Omental fat pad (tissue), 4 donors: ENCODE results near the gene GORASP1. TPM values are rescaled to one million over a fixed set of nuclear protein-coding genes. Genes with fewer than 3 reads are reported as not detected.

Experiments
- ATAC-seq: fragments of 150-250 bp; one replicate; pipeline ENCODE4 v1.9.1; 2016; ENCODE audit warnings: mild to moderate bottlenecking, moderate library complexity; ENCODE audit not compliant: low FRiP score
- DNase-seq: peaks from one replicate; pipeline ENCODE4 v3.0.0-alpha.2; 2019; ENCODE audit warnings: low spot score
- total RNA-seq, 4 donors: library from RNA; depleted of rRNA; stranded (reverse); fragments of >200 nt; gene quantifications; one replicate each; pipeline ENCODE4 v1.1.0, GENCODE V29; 2016
- TF ChIP-seq, protein P1 (sequence below), 3 donors: fragments of 450-650 bp; IDR thresholded peaks; one replicate each; pipeline ENCODE4 v1.5.1; 2016 to 2017; ENCODE audit warnings: antibody characterized with exemption in 3 of 3, mild to moderate bottlenecking in 3 of 3, moderate library complexity in 2 of 3

The GORASP1 gene
- total RNA-seq, 4 donors from 2014 or later = 38.7 to 56.4 (median 51.0) TPM

DNA sequence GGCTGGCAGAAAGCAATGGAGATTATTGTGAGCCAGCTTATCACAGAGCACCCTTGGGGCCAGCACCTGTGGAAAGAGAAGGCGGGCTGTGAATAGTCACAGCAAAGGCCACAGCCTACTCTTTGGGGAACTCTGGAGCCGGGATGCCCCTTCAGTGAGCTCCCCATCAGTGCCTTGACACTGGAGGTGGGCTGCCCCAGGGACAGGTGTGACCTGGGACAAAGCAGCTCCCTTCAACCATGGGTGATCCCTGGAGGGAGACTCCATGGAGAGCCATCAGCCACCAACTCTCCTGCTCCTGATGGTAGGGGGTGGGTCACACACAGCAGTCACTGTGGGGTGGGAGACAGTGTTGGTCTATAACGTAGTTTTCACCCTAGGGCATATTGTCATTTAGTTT lies 5.9 kb upstream of the GORASP1 start:
- ATAC-seq (no peak), DNase-seq (no peak)
- TF ChIP-seq, protein P1, sequence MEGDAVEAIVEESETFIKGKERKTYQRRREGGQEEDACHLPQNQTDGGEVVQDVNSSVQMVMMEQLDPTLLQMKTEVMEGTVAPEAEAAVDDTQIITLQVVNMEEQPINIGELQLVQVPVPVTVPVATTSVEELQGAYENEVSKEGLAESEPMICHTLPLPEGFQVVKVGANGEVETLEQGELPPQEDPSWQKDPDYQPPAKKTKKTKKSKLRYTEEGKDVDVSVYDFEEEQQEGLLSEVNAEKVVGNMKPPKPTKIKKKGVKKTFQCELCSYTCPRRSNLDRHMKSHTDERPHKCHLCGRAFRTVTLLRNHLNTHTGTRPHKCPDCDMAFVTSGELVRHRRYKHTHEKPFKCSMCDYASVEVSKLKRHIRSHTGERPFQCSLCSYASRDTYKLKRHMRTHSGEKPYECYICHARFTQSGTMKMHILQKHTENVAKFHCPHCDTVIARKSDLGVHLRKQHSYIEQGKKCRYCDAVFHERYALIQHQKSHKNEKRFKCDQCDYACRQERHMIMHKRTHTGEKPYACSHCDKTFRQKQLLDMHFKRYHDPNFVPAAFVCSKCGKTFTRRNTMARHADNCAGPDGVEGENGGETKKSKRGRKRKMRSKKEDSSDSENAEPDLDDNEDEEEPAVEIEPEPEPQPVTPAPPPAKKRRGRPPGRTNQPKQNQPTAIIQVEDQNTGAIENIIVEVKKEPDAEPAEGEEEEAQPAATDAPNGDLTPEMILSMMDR (IDR thresholded peaks at IDR 0.05) = no peak

DNA sequence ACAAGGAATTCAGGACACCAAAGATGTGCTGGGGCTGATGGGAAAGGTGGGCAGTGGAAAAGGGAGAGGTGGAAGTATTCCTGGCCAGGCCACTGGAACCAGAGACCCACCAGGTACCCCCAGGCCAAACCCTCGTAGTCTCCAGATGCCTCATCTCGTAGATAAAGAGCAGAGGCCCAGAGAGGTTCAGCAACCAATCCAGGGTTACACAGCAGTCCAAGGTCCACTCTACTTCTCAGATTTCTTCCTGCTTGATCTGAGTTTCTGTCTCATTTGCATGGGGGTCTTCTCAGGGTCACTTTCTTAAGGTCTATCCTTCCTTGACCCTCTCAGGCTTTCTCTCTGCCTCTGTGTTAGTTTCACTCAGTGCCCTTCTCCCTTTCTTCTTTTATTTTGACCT lies 5.1 kb upstream of the GORASP1 start:
- DNase-seq (no peak), ATAC-seq (no peak)
- TF ChIP-seq, protein P1 (IDR thresholded peaks at IDR 0.05) = no peak

DNA sequence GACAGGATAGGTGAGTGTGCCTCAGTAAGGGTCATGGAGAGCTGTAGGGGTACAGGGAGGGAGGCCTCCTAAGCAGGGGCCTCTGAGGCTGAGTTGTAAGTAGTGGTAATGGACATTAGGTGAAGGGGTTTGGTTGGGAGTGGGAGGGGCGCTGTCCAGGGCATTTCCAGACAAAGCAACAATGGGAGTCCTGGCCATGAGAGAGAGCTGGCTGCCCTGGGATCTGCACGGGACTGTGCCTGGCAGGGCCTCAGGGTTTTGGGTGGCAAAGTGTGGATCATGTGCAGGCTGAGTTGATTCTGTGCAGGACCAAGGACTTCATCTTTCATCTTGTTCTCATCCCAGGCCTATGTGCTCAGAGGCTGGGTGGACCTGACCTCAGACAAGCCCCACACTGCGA lies 4.7 kb upstream of the GORASP1 start:
- DNase-seq (no peak), ATAC-seq (no peak)
- TF ChIP-seq, protein P1 (IDR thresholded peaks at IDR 0.05) = no peak

DNA sequence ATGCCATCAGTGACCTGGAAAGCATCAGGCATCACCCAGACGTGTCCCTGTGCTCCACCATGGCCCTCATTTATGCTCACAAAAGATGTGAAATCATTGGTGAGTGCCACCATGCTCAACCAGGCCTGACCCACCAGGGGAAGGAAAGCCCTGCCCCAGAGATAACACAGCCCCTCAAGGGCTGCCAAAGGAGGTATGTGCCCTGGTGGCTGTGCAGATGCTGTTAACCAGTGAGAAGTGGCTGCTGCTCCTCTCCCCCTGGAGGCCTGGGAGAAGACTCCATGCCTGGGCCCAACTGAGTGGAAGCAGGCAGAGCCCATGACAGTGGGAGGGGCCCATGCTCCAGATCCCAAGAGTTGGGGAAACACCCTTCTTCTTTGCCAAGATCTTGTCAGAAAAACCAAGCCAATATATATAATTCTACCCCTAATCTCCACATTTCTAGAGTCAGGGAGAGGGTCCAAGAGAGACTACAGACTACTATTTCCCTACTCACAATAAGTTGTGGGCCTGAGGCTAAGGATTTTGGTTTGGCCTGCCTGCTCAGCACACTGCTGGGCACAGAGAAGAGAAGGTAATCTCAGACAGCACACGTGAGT lies 2.7 kb upstream of the GORASP1 start:
- TF ChIP-seq, protein P1 (IDR thresholded peaks at IDR 0.05) = no peak
- no peak for DNase-seq
- ATAC-seq = no peak

DNA sequence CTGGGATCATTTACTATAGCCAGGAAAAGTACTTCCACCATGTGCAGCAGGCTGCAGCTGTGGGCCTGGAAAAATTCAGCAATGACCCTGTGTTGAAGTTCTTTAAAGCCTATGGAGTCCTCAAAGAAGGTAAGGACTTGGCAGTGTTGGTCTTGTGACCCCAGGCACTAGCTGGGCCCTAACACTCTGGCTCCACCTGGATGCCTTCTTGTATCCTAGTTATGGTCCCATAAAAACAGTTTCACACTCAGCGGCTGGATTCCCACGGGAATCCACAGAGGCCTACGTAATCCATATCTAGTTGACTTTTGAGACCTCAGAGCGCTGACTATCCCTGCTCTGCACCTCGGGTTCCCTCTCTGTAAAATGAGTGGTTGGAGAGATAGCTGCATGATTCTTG lies 1.7 kb upstream of the GORASP1 start:
- TF ChIP-seq, protein P1 (IDR thresholded peaks at IDR 0.05) = no peak
- ATAC-seq (no peak), DNase-seq (no peak)

DNA sequence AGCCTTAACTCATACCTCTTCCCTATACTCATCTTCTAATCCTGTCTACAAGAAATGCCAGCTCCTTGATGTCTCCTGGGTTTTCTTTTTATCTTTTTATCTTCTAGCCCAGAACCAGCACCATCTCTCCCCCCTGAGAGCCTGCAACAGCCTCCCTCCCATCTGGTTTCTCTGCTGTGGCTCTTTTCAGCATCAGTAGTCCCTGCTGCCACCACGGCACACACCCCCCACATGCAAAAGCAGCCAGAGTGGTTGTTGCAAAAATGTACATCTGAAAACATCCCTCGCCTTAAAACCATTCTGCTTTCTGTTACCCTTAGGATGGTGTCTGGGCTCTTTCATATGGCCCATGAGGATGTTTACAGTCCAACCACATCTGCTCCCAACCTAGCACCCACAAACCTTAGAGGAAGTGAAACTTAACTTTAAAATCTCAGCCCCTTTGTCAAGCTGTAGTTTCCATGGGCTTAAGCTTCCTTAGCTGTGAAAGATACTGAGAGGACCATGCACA lies 828 bp upstream of the GORASP1 start:
- TF ChIP-seq, protein P1 (IDR thresholded peaks at IDR 0.05) = no peak
- ATAC-seq = no peak
- no peak for DNase-seq

DNA sequence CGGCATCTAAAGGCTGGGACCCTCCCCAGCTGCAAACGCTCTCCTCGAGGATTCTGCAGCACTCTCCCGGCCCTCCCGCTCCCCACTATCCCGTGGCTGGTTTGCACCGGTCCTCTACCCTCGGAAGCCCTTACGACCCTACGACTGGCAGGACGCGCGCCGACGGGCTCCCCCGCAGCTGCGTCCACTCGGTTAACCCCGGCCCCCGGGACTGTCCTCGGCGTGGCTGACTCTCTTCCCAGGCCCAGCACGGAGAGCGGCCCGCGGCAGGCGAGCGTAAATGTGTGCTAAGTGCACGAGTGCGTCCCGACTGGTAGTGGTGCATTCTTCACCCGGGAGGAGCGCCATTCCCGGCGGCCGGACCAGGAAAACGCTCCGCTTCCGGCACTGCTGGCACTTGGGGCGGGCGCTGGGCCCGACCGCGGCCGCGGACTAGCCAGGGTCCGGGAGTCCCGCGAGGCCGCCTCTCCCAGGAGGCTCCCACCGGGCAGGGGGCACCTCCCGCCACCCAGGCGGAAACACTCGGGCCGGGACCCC lies 508 bp downstream of the GORASP1 start:
- ATAC-seq = peak; percentile 14
- TF ChIP-seq, protein P1 (IDR thresholded peaks at IDR 0.05) = no peak
- DNase-seq = no peak
